Epithelial cell of esophagus (primary cell): ENCODE results near the gene NEK7.
A peak's percentile ranks its signal among the peaks of the same experiment; 100 is the strongest.

Experiments used
- DNase-seq: peaks from one replicate; pipeline ENCODE4 v3.0.0; 2010; ENCODE audit warnings: low read depth
- H3K4me3 ChIP-seq: 2 replicates; pipeline ENCODE4 v1.5.1; 2011; ENCODE audit warnings: mild to moderate bottlenecking, low read length, control low read depth
- CTCF ChIP-seq: IDR thresholded peaks from 2 replicates; pipeline ENCODE4 v1.5.1; 2011; ENCODE audit warnings: low read depth, mild to moderate bottlenecking, low read length, control low read depth, inconsistent platforms; ENCODE audit not compliant: insufficient read depth; ENCODE audit errors: missing control alignments

Gene NEK7

GRCh38 chr1:198201956-198202784 is 45.4 kb downstream of the NEK7 start:
- DNase-seq = no peak
- TF ChIP-seq CTCF = no peak
- no peak overlapping the region for H3K4me3 ChIP-seq

DNA sequence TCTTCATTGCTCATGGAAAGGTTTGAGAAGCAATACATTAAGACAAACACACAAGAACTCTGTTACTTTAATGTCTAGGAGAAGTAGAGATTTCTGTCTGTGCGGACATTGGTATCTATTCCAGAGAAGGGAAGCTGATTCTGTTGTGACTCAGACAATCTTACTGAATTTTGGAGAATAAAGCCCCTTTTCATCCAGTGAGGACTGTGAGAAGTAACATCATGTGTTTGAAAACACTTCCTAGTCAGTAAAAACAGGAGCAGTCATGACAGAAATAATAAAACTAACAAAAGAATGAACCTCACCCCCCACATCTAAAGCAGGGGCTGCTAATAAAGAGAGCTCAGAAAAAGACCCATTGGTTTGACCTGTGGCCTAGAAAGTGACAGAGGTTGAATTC is 46.6 kb downstream of the NEK7 start:
- TF ChIP-seq CTCF = no peak
- no peak overlapping the region for H3K4me3 ChIP-seq
- no peak for DNase-seq

- TF ChIP-seq CTCF = no peak
- H3K4me3 ChIP-seq = no peak overlapping the region
- DNase-seq = no peak
Observed at GRCh38 chr1:198205016-198205684, 48.4 kb downstream of the NEK7 start.

- peak; percentile 3 for TF ChIP-seq CTCF
- no peak overlapping the region for H3K4me3 ChIP-seq
- no peak for DNase-seq
Observed at GRCh38 chr1:198206292-198206691, 49.5 kb downstream of the NEK7 start.

DNA sequence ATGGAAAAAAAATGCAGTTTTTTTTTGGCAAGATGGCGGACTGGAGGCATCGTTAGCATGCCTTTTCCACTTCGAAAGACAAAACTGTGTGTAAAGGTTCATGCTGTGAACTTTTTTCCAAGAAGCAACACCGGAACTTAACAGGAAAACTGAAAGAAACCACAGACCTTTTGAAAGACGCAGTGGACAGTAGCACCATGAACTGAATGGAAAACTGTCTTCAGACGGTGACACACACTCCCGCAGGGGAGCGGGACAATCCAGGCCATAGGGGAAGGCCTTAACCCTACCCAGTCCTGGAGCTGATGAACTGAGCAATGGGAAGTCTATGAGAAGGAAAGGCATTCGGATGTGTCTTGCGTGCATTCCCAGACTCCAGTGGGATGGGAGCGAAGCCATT is 54.9 kb downstream of the NEK7 start:
- no peak overlapping the region for H3K4me3 ChIP-seq
- no peak for DNase-seq
- no peak for TF ChIP-seq CTCF

GRCh38 chr1:198212126-198212525 is 55.3 kb downstream of the NEK7 start:
- no peak overlapping the region for H3K4me3 ChIP-seq
- DNase-seq = no peak
- TF ChIP-seq CTCF = no peak
